Stimulated activated CD8-positive, alpha-beta memory T cell treated with anti-CD3 and anti-CD28 coated beads, Interleukin-2, amount 100 ng/mL, for 1 hour (primary cell): ENCODE results near the gene FMN1.
"Not testable (repeated sequence)": the region's sequence is repeated elsewhere in the genome, so short reads cannot be mapped to it uniquely, and the experiment has no call there.

Experiments
- DNase-seq, 2 donors: peaks; one replicate each; pipeline ENCODE4 v3.0.0-alpha.2; 2020; ENCODE audit warnings: low read depth in 2 of 2

The FMN1 gene

DNA sequence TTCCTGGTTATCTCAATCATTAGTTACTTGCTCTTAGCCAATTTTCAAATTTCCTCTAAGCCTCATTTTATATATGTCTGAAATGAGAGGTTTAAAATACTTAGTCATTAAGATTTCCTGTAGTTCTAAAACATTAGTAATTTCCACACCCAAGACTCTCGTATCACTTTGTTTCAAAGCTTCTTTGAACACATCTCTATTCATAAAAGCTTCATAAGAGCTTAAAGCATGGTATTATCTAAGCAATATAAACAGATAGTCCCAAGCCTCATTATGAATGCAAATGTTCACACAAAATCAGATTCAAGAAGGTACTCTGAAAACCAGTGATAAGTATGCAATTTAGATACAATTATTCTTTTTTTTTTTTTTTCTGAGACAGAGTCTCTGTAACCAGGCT is 217.0 kb downstream of the FMN1 start:
- DNase-seq, result no peak

DNA sequence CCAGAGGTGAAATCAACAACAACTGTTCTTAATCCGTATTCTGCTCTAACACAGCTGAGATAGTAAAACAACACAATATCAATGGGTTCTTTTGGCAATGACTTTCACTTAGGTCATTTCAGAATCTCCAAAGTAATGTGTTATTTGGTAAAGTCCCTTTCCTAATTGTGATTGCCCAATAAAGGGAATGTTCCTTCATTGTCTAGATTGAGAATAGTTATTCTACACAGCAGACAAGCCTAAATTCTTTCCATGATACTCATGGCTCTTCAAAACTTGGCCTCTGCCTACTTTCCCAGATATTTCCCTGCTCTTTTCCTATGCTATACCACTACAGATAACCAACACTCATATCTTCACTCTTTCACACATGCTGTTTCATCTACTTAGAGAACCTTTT is 219.8 kb downstream of the FMN1 start:
- DNase-seq, result no peak

DNA sequence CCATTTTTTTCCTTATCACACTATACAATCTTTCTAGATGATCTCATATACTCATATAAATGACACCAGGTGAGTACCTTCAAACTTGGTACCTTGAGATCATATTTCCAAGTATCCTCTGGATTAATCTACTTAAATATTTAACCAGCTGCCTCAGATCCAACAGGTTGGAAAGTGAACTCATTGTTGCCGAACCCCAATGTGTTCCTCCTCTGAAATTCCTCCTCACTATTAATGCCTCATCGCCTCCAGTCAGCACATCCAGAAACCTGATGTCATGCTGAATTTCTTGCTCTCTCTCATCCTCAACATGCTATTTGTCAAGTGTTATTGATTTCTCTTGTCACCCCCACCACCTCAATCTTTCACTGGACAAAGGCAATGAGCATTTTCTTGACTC is 221.8 kb downstream of the FMN1 start:
- no peak for DNase-seq

DNA sequence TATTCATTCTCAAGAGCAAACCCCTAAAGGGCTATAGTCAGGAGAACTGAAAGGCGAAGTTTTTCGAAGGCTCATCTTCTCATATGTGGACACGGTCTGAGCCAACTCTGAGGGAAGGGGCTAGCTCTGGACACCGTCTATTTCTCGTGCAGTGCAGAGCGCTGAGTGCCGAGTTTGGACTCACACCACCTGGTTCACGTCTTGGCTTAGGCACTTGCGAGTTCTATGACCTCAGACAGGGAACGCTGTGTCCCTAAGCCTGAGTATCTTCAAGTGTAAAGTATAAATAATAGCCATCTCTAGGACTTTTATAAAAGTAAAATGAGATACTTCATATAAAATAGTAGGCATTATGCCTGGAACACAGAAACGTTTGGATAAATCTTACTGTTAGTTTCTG is 223.7 kb downstream of the FMN1 start:
- no peak for DNase-seq

DNA sequence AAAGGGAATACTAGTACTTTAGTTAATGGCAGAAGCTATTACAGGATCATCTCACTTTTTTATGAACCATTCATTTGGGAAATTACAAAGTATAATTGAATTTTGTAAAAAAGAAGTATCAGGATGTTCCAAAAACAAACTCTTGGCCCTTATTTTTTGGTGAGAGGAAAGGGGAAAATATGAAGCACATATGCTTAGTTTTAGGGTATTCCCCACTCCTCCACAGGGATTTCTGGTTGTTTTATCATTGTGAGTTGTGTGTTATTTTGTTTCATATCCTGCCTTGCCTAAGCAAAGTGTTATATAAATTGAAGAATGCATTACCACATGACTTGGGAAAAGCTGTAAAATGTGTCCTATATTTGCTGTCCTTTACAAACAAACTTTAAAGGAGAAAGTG is 227.0 kb downstream of the FMN1 start:
- no peak for DNase-seq

DNA sequence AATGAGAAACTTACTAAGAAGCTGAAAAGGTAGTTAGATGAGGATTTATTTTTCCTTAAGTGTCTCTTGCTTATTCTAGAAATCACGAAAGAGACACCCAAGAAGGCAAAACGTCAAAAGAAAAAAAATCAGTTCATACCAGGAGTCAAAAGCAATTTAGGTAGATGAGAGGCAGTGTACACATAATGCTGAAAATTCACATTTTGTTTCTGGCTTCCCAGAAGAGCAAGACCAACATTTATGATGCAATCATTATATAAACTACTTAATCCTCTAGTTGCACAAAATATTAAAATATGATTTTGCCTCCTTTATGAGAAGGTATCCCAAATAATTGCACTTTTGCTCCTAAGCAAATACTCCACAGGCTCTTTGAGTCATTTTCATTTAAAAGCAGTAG is 228.0 kb downstream of the FMN1 start:
- no peak for DNase-seq

DNA sequence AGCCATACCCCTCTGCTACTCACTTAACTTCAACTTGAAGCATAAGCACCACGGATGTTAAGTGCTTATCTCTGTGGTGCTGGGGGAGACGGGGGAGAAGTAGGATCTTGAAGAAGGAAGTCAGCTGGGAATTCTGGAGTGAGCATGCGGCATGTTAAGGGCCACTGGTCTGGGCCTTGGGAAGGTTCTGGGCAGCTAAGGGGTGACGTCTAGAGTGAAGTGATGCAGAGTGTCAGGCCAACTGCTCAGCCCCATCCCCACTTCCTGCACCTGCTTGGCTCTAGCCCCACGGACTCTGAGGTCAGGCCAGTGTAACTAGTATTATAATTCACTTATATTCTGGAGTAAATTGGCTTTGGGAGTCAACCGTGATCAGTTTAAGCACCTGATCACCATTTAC is 228.6 kb downstream of the FMN1 start:
- no peak for DNase-seq

DNA sequence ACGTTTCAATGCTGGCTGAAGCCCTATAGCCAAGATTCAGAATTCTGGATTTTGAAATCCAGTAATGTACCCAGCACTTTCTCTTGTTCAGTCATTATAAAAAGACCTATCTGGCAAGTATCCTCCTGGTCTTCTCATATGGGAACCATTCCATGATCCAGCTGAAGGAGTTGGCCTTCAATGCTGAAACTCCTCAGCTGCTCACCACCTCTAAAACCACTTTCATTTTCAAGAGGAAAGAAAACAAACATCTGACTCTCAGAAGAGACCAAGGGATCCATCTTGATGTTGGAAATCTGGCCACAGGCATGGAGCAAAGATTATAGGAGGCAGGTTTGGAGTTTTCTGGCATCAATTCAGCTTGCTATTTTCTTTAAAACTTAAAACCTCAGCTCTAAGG is 235.4 kb downstream of the FMN1 start:
- DNase-seq, result no peak

DNA sequence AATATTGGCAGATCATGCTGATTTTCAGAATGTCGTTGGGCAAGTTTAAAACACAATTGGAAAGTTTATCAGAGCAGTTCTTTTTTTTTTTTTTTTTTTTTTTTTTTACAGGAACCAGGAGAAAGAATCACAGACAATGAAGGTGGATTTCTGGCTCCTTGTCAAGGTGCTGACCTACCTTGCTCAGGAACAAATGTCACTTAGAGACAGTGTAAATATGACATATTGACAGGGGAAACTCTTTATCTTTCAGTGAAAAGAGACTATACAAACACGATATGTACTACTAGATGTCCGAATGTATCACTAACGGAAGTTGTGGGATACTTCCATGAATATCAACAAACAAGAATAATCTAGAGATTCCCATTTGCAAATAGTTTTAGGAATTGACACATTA is 237.3 kb downstream of the FMN1 start:
- DNase-seq, result no peak

DNA sequence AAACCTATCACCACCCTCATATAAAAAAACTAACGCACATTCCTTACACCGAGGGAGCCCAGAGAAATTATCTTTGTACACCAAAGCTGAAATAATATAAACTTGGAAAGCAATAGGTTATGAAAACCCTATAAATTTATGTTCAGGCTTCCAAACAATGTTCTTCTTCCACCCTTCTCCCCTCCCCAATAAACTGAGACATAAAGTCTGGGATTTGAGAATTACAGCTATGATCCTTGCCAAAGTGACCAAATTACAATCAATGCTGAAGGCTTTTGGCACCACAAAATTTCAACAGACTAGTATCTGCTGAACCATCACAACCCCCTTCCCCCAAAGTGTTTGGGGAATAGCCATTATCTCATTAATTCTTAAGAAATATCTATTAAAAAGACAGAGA is 237.8 kb downstream of the FMN1 start:
- no peak for DNase-seq

DNA sequence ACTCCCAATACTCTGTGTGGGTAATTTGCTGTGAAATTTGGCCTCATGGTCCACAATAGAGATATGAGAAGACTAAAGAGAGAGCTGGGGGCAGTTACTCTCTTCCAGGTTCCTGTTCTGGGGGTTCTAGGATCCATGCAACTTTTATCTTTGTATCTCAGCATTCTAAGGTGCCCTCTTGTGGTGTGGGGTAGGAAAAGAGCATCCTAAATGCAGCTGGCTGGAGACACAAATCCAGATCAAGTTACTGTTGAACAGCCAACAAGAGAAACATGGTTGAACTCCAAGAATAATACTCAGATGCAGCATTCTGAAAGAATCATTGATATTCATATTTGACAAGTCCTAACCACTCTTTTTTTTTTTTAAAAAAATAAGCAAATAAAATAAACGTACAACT is 238.5 kb downstream of the FMN1 start:
- DNase-seq, result no peak

DNA sequence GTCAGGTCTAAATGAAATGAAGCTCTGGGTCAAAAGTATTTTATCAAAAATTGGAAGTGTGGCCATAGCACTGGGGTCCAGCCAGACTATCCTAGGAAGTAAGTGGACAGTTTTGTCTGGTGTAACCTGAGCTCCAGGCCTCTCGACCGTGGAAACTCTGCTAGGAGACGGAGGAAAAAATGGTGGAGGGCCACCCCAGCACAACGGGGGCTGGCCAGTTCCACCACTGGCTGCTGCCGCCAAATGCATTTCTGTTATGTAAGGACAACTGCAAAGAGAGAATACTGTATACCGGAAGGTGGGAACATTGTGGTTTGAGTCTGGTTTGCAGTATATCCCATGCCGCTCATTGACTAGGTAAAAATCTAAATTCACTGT is 241.0 kb downstream of the FMN1 start:
- DNase-seq, result no peak

DNA sequence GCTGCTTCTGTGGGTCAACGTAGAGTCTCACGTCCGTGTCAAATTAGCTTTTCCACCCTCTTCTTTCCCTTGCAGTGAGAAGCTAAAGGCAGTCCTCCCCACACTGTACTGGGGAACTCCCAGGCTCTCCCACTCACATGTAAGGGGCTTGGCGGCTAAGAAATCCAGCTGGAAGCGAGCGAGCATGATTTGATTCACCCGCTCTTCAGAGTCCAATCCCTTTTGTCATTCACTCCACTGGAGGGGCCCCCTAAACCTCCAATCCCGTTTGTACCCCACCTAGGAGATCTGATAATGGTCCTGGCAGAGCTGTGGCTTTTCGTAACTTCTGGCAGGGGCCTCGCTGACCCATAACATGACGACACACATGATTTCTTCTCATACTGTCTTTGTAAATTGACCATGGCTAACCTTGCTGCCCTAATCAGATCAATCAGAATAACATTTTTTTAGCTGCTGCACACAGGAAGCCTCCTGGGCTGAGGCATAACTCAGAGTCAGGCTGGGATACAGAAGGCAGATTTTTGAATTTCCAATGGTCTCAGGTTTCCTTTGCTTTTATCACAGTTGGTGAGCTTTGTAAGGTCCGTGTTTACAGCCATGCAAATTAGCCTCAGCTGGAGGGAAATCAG is 241.5 kb downstream of the FMN1 start:
- DNase-seq, result no peak

DNA sequence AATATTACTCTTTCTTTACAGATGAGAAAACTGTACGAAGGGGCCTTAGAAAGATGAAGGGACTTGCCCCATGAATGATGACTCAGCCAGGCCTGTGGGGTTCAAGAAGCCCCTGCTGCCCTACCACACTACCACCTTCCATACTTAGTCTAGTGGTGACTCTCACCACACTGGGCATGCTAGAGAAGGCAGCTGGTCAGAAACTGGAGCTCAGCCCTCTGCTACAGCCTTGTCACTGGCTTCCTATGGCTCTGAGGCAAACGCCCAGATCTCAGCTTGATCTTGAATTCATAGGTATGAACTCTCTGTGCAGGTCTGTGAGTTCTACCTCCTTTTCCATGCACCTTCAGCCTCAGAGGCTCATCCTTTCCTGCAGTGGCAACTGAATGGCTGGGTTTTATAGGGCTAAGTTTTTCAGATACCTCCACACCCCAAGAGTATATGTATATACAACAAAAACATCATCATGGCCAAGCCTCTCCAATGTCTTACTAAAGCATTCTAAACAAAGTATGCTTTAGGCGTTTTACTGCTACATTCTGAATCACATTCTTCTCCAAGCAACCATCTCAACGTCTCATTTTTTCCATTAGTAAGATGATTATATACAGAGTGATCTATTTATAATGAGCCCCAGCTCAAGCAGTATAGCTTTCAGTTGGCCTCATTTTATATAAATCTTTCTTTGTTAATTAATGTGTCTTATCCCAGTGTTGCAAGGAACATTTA is 242.6 kb downstream of the FMN1 start:
- no peak for DNase-seq

DNA sequence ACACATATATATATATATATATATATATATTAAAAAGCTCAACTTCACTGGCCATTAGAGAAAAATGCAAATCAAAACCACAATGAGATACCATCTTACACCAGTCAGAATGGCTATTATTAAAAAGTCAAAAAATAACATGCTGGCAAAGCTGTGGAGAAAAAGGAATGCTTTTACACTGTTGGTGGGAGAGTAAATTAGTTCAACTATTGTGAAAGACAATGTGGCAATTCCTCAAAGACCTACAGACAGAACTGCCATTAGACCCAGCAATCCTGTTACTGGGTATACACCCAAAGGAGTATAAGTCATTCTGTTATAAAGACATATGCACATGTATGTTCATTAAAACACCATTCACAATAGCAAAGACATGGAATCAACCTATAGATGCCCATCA is 244.5 kb downstream of the FMN1 start:
- not testable (repeated sequence) for DNase-seq

DNA sequence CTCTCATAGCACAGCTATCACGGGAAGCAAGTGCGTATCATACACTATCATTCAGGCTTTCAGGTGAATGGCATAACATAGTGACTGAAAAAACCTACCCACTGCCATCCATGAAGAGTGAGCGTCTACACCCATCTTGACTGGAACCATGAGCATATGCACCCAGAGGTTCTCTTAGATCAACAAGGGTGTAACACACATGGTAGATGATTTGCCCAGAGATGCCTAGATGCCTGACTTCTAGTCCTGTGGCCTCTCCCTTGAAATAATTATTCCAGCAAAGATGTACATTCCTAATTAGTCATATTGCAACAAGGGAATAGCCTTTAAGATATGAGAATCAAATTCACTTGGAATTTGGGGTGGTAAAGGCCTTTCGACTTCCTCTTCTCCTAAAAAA is 248.3 kb downstream of the FMN1 start:
- DNase-seq, result no peak

DNA sequence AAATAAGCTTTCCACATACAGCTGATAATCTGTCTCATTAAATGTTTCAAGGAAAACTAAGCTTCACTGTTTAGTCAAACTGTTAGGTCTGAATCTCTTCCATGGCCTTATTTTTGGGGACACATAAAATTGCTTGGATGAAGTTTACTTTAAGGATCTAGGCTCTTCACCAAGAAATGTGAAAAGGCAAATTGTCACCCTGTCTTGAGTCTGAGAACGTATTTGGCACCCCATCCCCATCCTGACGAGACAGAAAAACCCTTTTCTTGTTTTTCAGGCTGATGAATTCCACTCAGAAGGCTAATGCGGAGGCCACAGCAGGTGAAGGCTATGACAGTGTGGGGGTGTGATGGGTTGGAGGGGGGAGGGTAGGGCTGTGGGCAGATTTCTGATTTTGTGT is 250.1 kb downstream of the FMN1 start:
- DNase-seq, result no peak

DNA sequence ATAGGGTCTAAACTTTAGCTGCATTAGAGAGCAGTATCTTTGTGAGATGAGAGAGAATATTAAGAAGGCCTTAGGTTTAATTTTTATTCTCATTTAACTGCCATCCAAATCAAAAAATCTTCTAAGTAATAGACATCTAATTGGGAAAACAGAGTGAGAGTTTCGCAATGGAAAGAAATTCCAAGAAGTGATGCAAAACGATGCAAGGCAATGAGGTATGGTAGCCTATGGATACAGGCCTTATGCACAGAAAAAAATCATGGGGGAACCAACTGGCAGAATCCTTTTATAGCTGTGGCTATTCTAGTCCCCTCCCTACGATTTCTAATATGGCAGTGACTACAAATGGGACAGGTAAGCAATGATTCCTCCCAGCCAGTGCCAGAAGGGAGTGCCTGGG is 250.8 kb downstream of the FMN1 start:
- no peak for DNase-seq

DNA sequence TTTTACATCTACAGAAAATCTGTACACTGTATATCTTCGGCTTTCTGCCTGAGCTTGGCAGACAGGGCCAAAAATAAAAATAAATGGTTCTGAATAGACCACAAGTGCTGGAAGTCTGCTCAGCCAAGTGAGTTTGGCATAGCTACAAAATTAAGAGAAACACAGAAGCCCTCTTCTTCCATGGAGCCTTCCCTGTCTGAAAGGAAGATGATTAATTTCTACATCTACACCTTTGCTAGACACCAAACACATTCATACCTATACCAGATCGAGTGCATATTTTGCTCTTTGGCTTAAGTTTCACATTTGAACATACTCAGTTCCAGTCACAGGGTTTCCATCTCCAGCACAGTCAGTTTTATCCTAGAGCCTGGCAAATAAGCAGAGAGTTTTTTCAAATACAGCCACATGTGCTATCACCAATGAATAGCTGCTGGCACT is 252.1 kb downstream of the FMN1 start:
- no peak for DNase-seq

DNA sequence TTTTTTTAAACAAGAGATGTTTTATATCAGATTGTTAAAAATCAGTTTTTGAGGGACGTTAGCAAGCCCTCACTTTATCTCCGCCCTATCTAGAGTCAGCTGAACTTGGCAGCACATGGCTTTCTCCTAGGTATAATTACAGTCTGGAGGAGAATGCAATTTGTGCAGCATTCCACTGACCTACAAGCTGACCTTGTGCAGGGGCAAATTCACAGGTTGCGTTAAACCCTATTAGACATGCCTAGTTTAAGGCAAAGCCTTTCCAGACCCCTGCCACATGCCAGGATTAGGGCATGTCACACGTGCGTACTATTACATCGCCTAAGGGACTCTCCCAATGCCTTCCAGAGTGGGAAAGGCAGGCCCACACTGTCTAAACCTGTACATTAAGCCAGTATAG is 252.7 kb downstream of the FMN1 start:
- DNase-seq, result no peak

DNA sequence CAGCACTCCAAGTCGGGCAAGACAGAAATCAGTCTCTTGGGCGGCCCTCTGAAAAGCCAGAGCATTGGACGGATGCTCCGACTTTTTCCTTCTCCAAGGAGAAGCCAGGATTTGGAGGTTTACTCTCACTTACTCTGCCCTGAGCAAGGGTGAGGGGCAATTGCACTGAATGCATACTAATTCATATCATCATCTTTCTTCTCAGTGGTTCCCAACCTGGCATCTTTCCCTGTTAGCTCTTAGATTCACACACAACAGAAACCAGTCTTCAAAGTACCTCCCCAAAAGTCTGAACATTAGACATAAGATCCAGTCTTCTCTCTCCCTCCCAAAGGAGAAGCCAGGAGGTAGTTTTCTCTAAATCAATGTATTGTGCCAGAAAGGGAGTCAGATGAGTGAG is 257.5 kb downstream of the FMN1 start:
- no peak for DNase-seq

DNA sequence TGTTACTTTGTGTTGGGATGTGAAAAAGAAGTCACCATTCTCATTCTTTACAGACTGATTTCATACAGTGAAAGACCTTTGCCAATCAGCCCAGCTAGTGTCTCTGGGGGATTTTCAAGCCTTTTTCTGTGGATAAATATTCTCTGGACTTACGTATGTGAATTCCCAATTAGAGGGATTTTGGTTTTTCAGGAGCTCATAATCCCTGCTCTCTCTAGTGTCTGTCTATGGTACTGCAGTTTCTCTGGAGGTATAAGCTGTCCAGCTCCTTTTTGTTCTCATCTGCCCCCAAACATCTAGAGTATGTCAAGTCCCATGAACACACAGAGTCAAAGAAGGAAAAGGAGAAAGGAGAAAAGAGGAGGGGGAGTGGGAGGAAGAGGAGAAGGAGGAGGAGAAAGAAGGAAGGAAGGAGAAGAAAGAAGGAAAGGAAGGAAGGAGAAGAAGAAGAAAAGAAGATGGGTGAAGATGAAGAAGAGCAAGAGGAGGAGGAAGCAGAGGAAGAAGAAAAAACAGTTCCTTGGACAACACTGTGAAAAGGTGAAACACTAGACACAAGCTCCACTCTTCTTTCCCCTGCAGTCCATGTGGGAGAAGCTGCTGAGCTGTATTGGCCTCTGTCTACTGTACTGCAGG is 258.1 kb downstream of the FMN1 start:
- DNase-seq, result no peak

DNA sequence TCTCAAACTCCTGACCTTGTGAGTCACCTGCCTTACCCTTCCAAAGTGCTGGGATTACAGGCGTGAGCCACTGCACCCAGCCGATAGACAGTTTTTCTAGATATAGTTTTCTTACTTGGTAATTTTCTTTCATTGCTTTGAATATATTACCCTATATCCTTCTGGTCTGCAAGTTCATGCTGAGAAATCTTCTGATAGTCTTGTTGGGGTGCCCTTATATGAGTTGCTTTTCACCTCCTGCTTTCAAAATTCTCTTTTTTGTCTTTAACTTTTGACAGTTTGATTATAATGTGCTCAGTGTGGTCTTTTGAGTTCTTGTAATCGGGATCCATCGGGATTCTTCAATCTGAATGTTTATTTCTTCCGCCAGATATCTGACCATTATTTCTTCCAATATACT is 259.4 kb downstream of the FMN1 start:
- DNase-seq, result no peak
